ENCODE data around the gene INS. TPM values are rescaled to one million over a fixed set of nuclear protein-coding genes. Genes with fewer than 3 reads are reported as not detected.

The INS gene
- total and polyA plus RNA-seq, 2 donors (not counting 1 experiment from before 2014, with no cell fraction given): not detected

DNA sequence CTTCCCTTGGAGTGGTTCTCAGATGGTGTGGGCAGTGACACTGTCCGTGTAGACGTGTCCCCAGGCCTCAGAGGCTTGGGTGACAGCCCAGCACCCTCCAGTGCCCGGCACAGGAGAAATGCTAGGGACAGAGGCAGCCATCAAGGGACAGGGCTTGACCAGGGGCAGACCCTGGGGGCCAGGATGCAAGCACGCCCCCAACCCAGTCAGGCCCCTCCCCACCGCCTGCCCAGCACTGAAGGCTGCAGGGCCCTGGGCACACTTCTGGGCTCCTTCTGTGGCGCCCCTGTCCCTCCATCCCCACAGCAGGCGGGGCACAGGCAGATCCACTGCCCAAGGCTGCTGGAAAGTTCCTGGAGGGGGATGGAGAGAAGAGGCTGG is 32.9 kb downstream of the INS start:
- WGBS (ENCODE audit: insufficient coverage): 91% methylated on average over 4 of the region's 7 CpGs
- POLR2A ChIA-PET: no interaction called here

DNA sequence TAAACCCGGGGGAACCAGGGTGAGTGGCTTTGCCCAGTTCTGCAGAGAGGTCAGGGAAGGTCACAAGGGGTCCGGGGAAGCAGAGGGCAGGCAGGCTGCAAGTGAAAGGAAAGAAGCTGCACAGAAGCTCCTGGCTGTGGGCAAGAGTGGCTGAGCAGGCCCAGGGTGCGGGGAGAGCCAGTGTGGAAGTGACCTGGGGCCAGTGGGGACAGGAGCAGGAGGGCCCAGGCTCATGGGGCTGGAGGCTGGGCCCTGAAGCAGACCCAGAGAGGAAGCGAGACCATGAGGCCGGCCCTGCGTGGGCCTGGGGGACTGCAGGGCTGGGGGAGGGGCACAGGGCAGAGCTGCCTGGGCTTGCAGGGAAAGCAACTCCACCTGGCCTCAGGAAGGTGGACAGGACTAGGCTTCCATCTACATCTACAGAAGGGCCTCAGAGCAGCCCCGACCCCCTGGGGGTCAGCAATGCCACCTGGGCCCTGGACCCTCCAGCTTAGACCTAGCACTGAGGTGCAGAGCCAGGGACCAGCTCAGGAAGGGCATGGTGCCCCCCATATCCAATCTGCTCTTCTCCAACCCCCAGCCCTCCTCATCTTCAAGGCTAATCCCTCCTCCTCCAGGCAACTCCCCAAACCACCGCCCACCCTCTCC is 33.4 kb downstream of the INS start:
- H3K79me2 ChIP-seq (ENCODE audit: control insufficient read depth, insufficient read depth, low read length): no peaks in the 10 kb centered on the region
- ATAC-seq (ENCODE audit: low read depth) (no peak), DNase-seq (no peak)
- no peak overlapping the region for H2AFZ ChIP-seq (ENCODE audit: insufficient read depth, low read depth, low read length, poor library complexity, severe bottlenecking)
- H3K27ac Mint-ChIP-seq: no peak overlapping the region
- H3K4me1 ChIP-seq (ENCODE audit: control insufficient read depth in 2 of 2, insufficient read depth in 2 of 2, low read length in 2 of 2): no peaks in the 10 kb centered on the region
- no peak overlapping the region for H3K4me3 ChIP-seq (ENCODE audit: control extremely low read depth in 1 of 5, extremely low read depth in 1 of 5, insufficient read depth in 1 of 5, low read depth in 2 of 5, low read length in 4 of 5)
- H3K4me3 Mint-ChIP-seq: no peak overlapping the region
- no peak overlapping the region for H3K9ac ChIP-seq (ENCODE audit: low read length)
- ChIA-PET POLR2A (no interaction called here), CTCF (no interaction called here)
- H3K9me3 Mint-ChIP-seq (ENCODE audit: insufficient read depth): peaks cover 7% of the 10 kb centered on the region
- H3K4me2 ChIP-seq (replicated peaks; ENCODE audit: low read depth, low read length, poor library complexity, severe bottlenecking): no peak overlapping the region
- no peak overlapping the region for H3K27ac ChIP-seq (ENCODE audit: low read length in 2 of 2)
- WGBS (ENCODE audit: insufficient coverage): 67% methylated on average over 7 of the region's 8 CpGs
- no peaks in the 10 kb centered on the region for H3K9me3 ChIP-seq (ENCODE audit: control extremely low read depth in 1 of 3, control insufficient read depth in 2 of 3, insufficient read depth in 1 of 3, low read length in 2 of 3)
- H3K27me3 Mint-ChIP-seq: peaks cover 9% of the 10 kb centered on the region
- intact Hi-C loops (cut with micrococcal nuclease): no loop called here
- H3K27me3 ChIP-seq (replicated peaks in 1 of 4; ENCODE audit: control extremely low read depth in 1 of 4, control insufficient read depth in 3 of 4, insufficient read depth in 4 of 4, low read length in 3 of 4): peaks cover 0 to 3% (median 0%) of the 10 kb centered on the region in 4 experiments
- no peaks in the 10 kb centered on the region for H3K36me3 ChIP-seq (replicated peaks in 1 of 2; ENCODE audit: control extremely low read depth in 1 of 2, control insufficient read depth in 1 of 2, extremely low read depth in 1 of 2, insufficient read depth in 2 of 2, low read length in 1 of 2)
- H3K4me1 Mint-ChIP-seq: no peaks in the 10 kb centered on the region
- H4K20me1 ChIP-seq (ENCODE audit: control insufficient read depth, insufficient read depth, low read length, poor library complexity, severe bottlenecking): no peaks in the 10 kb centered on the region
- TF ChIP-seq EZH2 (IDR thresholded peaks at IDR 0.05; ENCODE audit: borderline replicate concordance, insufficient read depth, low read depth, low read length, poor library complexity, severe bottlenecking): no peak
- TF ChIP-seq CTCF (IDR thresholded peaks at IDR 0.05): no peak

More for the DNA sequence above, 32.9 kb downstream of the INS start:
- Histone ChIP-seq H3K4me3 (ENCODE audit: control extremely low read depth in 1 of 5, extremely low read depth in 1 of 5, insufficient read depth in 1 of 5, low read depth in 2 of 5, low read length in 4 of 5) (no peak overlapping the region), H3K4me1 (ENCODE audit: control insufficient read depth in 2 of 2, insufficient read depth in 2 of 2, low read length in 2 of 2) (no peaks in the 10 kb centered on the region), H4K20me1 (ENCODE audit: control insufficient read depth, insufficient read depth, low read length, poor library complexity, severe bottlenecking) (no peaks in the 10 kb centered on the region), H3K9me3 (ENCODE audit: control extremely low read depth in 1 of 3, control insufficient read depth in 2 of 3, insufficient read depth in 1 of 3, low read length in 2 of 3) (no peaks in the 10 kb centered on the region), H3K9ac (ENCODE audit: low read length) (no peak overlapping the region), H3K27me3 (replicated peaks in 1 of 4; ENCODE audit: control extremely low read depth in 1 of 4, control insufficient read depth in 3 of 4, insufficient read depth in 4 of 4, low read length in 3 of 4) (peaks cover 0 to 6% (median 0%) of the 10 kb centered on the region in 4 experiments), H3K79me2 (ENCODE audit: control insufficient read depth, insufficient read depth, low read length) (no peaks in the 10 kb centered on the region), H3K27ac (ENCODE audit: low read length in 2 of 2) (no peak overlapping the region), H3K4me2 (replicated peaks; ENCODE audit: low read depth, low read length, poor library complexity, severe bottlenecking) (no peak overlapping the region), H3K36me3 (replicated peaks in 1 of 2; ENCODE audit: control extremely low read depth in 1 of 2, control insufficient read depth in 1 of 2, extremely low read depth in 1 of 2, insufficient read depth in 2 of 2, low read length in 1 of 2) (no peaks in the 10 kb centered on the region), H2AFZ (ENCODE audit: insufficient read depth, low read depth, low read length, poor library complexity, severe bottlenecking) (no peak overlapping the region)
- Mint-ChIP-seq H3K9me3 (ENCODE audit: insufficient read depth) (peaks cover 7% of the 10 kb centered on the region), H3K4me3 (no peak overlapping the region), H3K4me1 (no peaks in the 10 kb centered on the region), H3K27me3 (peaks cover 13% of the 10 kb centered on the region), H3K27ac (no peak overlapping the region)
- DNase-seq: no peak
- no peak for ATAC-seq (ENCODE audit: low read depth)
- TF ChIP-seq EZH2 (IDR thresholded peaks at IDR 0.05; ENCODE audit: borderline replicate concordance, insufficient read depth, low read depth, low read length, poor library complexity, severe bottlenecking) (no peak), CTCF (IDR thresholded peaks at IDR 0.05) (no peak)
- CTCF ChIA-PET: no interaction called here
- intact Hi-C loops (cut with micrococcal nuclease): no loop called here
